HEK293 (cell line): ENCODE data around the gene RORC.

Source experiments
- CTCF ChIP-seq: fragments of 450-650 bp; formaldehyde crosslinking; IDR thresholded peaks from 2 replicates; pipeline ENCODE4 v1.5.1; 2016; ENCODE audit warnings: missing biosample characterization, missing genetic modification characterization
- HOXA7 ChIP-seq: sonication (generic); formaldehyde crosslinking; IDR thresholded peaks from 2 replicates; pipeline ENCODE4 v1.8.1; 2022; ENCODE audit warnings: missing genetic modification reagents, borderline replicate concordance
- IKZF3 ChIP-seq: fragments of 450-650 bp; IDR thresholded peaks from 2 replicates; pipeline ENCODE4 v1.5.0; 2018; ENCODE audit warnings: missing biosample characterization, mild to moderate bottlenecking, missing genetic modification characterization, moderate library complexity
- PRDM2 ChIP-seq: fragments of 450-650 bp; formaldehyde crosslinking; IDR thresholded peaks from 2 replicates; pipeline ENCODE4 v1.5.1; 2016; ENCODE audit warnings: missing biosample characterization, missing genetic modification characterization, borderline replicate concordance
- ZNF10 ChIP-seq: fragments of 450-650 bp; formaldehyde crosslinking; IDR thresholded peaks from 2 replicates; pipeline ENCODE4 v1.5.1; 2017; ENCODE audit warnings: missing biosample characterization, missing genetic modification characterization
- ZNF140 ChIP-seq: fragments of 450-650 bp; formaldehyde crosslinking; IDR thresholded peaks from 2 replicates; pipeline ENCODE4 v1.5.1; 2016; ENCODE audit warnings: missing biosample characterization, missing genetic modification characterization
- ZNF239 ChIP-seq: fragments of 450-650 bp; formaldehyde crosslinking; IDR thresholded peaks from 2 replicates; pipeline ENCODE4 v1.5.1; 2016; ENCODE audit warnings: missing biosample characterization, missing genetic modification characterization
- ZNF350 ChIP-seq: fragments of 450-650 bp; formaldehyde crosslinking; IDR thresholded peaks from 2 replicates; pipeline ENCODE4 v1.5.0; 2017; ENCODE audit warnings: missing biosample characterization, mild to moderate bottlenecking, missing genetic modification characterization
- ZNF626 ChIP-seq: fragments of 450-650 bp; sonication (Bioruptor Pico); formaldehyde crosslinking; IDR thresholded peaks from 2 replicates; pipeline ENCODE4 v1.5.1; 2018; ENCODE audit warnings: missing biosample characterization, missing genetic modification characterization, inconsistent platforms
- ZNF660 ChIP-seq: fragments of 450-650 bp; IDR thresholded peaks from 2 replicates; pipeline ENCODE4 v1.5.1; 2018; ENCODE audit warnings: missing biosample characterization, mild to moderate bottlenecking, missing genetic modification characterization
- ZNF76 ChIP-seq: fragments of 450-650 bp; formaldehyde crosslinking; IDR thresholded peaks from 2 replicates; pipeline ENCODE4; 2016; ENCODE audit warnings: low read depth, missing biosample characterization, missing genetic modification characterization, borderline replicate concordance
- ZNF830 ChIP-seq: fragments of 450-650 bp; IDR thresholded peaks from 2 replicates; pipeline ENCODE4 v1.5.0; 2018; ENCODE audit warnings: missing biosample characterization, missing genetic modification characterization, low read depth, mild to moderate bottlenecking, moderate library complexity
- TF ChIP-seq, protein P1 (sequence below): fragments of 450-650 bp; formaldehyde crosslinking; IDR thresholded peaks from 2 replicates; pipeline ENCODE4 v1.5.1; 2016; ENCODE audit warnings: missing biosample characterization, missing genetic modification characterization

DNA sequence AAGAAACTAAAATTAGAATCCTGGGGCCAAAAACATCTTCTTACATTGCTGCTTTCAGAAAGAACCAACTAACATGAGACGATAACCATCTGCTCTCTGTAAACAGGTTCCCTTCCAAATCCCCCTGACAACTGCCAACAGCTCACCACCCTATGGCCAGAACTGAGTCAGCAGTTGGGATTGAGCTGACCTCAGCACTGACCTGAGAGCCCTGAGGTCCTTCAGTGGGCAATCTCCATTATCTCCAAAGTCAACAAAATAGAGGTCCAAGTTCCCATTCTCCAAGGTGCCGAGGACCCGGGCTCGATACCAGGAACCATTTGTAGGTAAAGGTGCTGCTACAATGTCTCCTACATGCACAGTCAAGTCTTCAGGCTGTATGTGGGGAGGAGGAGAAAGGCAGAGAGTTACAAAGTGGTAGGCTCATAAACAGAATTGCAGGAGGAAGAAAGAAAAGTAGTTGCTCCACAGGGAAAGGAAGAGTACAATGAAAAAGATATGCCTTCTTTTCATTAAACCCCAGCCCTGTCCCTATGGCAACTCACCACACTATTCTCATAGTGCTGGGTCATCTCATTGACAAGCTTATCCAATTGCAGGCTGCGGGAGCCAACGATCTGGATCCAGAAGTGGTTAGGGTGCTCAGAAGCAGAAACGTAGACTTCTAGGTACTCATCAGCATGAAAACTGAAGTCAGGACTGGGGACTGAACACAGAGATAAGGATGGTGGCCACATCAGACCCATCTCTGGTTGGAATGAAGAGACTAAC, 55.5 kb downstream of the RORC start:
- TF ChIP-seq CTCF, result no peak
- no peak for TF ChIP-seq ZNF76 (tag by site-specific recombination)
- no peak for TF ChIP-seq ZNF830 (tag by site-specific recombination)
- TF ChIP-seq, protein P1, sequence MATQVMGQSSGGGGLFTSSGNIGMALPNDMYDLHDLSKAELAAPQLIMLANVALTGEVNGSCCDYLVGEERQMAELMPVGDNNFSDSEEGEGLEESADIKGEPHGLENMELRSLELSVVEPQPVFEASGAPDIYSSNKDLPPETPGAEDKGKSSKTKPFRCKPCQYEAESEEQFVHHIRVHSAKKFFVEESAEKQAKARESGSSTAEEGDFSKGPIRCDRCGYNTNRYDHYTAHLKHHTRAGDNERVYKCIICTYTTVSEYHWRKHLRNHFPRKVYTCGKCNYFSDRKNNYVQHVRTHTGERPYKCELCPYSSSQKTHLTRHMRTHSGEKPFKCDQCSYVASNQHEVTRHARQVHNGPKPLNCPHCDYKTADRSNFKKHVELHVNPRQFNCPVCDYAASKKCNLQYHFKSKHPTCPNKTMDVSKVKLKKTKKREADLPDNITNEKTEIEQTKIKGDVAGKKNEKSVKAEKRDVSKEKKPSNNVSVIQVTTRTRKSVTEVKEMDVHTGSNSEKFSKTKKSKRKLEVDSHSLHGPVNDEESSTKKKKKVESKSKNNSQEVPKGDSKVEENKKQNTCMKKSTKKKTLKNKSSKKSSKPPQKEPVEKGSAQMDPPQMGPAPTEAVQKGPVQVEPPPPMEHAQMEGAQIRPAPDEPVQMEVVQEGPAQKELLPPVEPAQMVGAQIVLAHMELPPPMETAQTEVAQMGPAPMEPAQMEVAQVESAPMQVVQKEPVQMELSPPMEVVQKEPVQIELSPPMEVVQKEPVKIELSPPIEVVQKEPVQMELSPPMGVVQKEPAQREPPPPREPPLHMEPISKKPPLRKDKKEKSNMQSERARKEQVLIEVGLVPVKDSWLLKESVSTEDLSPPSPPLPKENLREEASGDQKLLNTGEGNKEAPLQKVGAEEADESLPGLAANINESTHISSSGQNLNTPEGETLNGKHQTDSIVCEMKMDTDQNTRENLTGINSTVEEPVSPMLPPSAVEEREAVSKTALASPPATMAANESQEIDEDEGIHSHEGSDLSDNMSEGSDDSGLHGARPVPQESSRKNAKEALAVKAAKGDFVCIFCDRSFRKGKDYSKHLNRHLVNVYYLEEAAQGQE (tag by site-specific recombination), result no peak
- no peak for TF ChIP-seq HOXA7 (CRISPR knock-in tag)
- no peak for TF ChIP-seq ZNF350 (tag by site-specific recombination)
- TF ChIP-seq ZNF239 (tag by site-specific recombination), result no peak
- TF ChIP-seq ZNF626 (tag by site-specific recombination), result no peak
- TF ChIP-seq ZNF10 (tag by site-specific recombination), result no peak
- no peak for TF ChIP-seq ZNF140 (tag by site-specific recombination)
- TF ChIP-seq ZNF660 (tag by site-specific recombination), result no peak
- TF ChIP-seq IKZF3, result no peak
- no peak for TF ChIP-seq PRDM2
